HG02571 (cell line): ENCODE data around the gene ASPSCR1.

Experiments
- ATAC-seq: cut with Tn5 transposase; IDR thresholded peaks from one replicate; pipeline ENCODE4 v1.9.1; 2021; ENCODE audit warnings: mild to moderate bottlenecking, moderate library complexity; ENCODE audit not compliant: unreplicated experiment

ASPSCR1 gene

GRCh38 chr17:81977211-81977808 lies at the start of gene ASPSCR1:
Gene ASPSCR1 (plus strand): TSS chr17:81977629. CDS start chr17:81977647, 18 bp downstream.
- peak; percentile 73 for ATAC-seq

GRCh38 chr17:81927653-81928543 lies 49.5 kb upstream of the ASPSCR1 start, which contains the start of gene MAFG:
Gene MAFG (minus strand): TSS chr17:81927735. CDS start chr17:81923185, 4,550 bp downstream.
- ATAC-seq, result peak; percentile 51

GRCh38 chr17:81928544-81929252 lies 48.7 kb upstream of the ASPSCR1 start:
- ATAC-seq, result no peak

GRCh38 chr17:81929253-81930141 lies 47.9 kb upstream of the ASPSCR1 start:
- no peak for ATAC-seq

- ATAC-seq, result no peak
These were observed 47.0 kb upstream of the ASPSCR1 start for GRCh38 chr17:81930142-81931125.

- ATAC-seq, result no peak
These were observed 46.3 kb upstream of the ASPSCR1 start for GRCh38 chr17:81931189-81931556.

- ATAC-seq, result no peak
These were observed 45.7 kb upstream of the ASPSCR1 start for GRCh38 chr17:81931557-81932332.

GRCh38 chr17:81932333-81932983 lies 45.0 kb upstream of the ASPSCR1 start:
- ATAC-seq, result no peak

- ATAC-seq, result no peak
These were observed 44.2 kb upstream of the ASPSCR1 start for GRCh38 chr17:81933178-81933699.

- ATAC-seq, result no peak
These were observed 43.2 kb upstream of the ASPSCR1 start for GRCh38 chr17:81934098-81934757.

- no peak for ATAC-seq
These were observed 42.4 kb upstream of the ASPSCR1 start for GRCh38 chr17:81934850-81935708.

GRCh38 chr17:81935709-81936084 lies 41.7 kb upstream of the ASPSCR1 start:
- ATAC-seq, result no peak

- no peak for ATAC-seq
These were observed 38.2 kb upstream of the ASPSCR1 start for GRCh38 chr17:81939218-81939617.

- ATAC-seq, result no peak
These were observed 37.5 kb upstream of the ASPSCR1 start for GRCh38 chr17:81939881-81940385.

GRCh38 chr17:81940538-81941483 lies 36.6 kb upstream of the ASPSCR1 start:
- ATAC-seq, result no peak
